ENCODE measurements around the gene CFAP99.

CFAP99 gene

GRCh38 chr4:2393353-2394270 is 25.1 kb upstream of the CFAP99 start:
- ATAC-seq, result no peak
- TF ChIP-seq RARB (CRISPR knock-in tag; IDR thresholded peaks at IDR 0.05) (no peak), ARNTL (CRISPR knock-in tag; IDR thresholded peaks at IDR 0.05; ENCODE audit: borderline replicate concordance, low read depth) (no peak), GLIS3 (CRISPR knock-in tag; IDR thresholded peaks at IDR 0.05) (no peak), ESRRG (CRISPR knock-in tag; IDR thresholded peaks at IDR 0.05) (no peak), PPARA (CRISPR knock-in tag; IDR thresholded peaks at IDR 0.05; ENCODE audit: borderline replicate concordance) (no peak), ZNF8 (CRISPR knock-in tag; IDR thresholded peaks at IDR 0.05) (no peak), CSRNP3 (CRISPR knock-in tag; IDR thresholded peaks at IDR 0.05) (no peak), ZFP3 (CRISPR knock-in tag; IDR thresholded peaks at IDR 0.05) (no peak), OSR1 (CRISPR knock-in tag; IDR thresholded peaks at IDR 0.05) (no peak), BACH2 (CRISPR knock-in tag; IDR thresholded peaks at IDR 0.05; ENCODE audit: borderline replicate concordance) (no peak), ZFP30 (CRISPR knock-in tag; IDR thresholded peaks at IDR 0.05) (no peak), SNAI2 (CRISPR knock-in tag; IDR thresholded peaks at IDR 0.05) (no peak), ZNF70 (CRISPR knock-in tag; IDR thresholded peaks at IDR 0.05) (no peak), CSDC2 (CRISPR knock-in tag; IDR thresholded peaks at IDR 0.05) (no peak)

- ATAC-seq, result no peak
- TF ChIP-seq CSRNP3 (CRISPR knock-in tag; IDR thresholded peaks at IDR 0.05), result no peak
- no peak for TF ChIP-seq CSDC2 (CRISPR knock-in tag; IDR thresholded peaks at IDR 0.05)
- TF ChIP-seq ZC3H10 (CRISPR knock-in tag; IDR thresholded peaks at IDR 0.05), result no peak
- no peak for TF ChIP-seq PPARA (CRISPR knock-in tag; IDR thresholded peaks at IDR 0.05; ENCODE audit: borderline replicate concordance)
- no peak for TF ChIP-seq RARB (CRISPR knock-in tag; IDR thresholded peaks at IDR 0.05)
- TF ChIP-seq OSR1 (CRISPR knock-in tag; IDR thresholded peaks at IDR 0.05), result no peak
- TF ChIP-seq PATZ1 (CRISPR knock-in tag; IDR thresholded peaks at IDR 0.05; ENCODE audit: borderline replicate concordance), result no peak
- no peak for TF ChIP-seq ZNF8 (CRISPR knock-in tag; IDR thresholded peaks at IDR 0.05)
- TF ChIP-seq ESRRG (CRISPR knock-in tag; IDR thresholded peaks at IDR 0.05), result no peak
- no peak for TF ChIP-seq TCF4 (CRISPR knock-in tag; IDR thresholded peaks at IDR 0.05; ENCODE audit: borderline replicate concordance)
- no peak for TF ChIP-seq POU6F1 (CRISPR knock-in tag; IDR thresholded peaks at IDR 0.05; ENCODE audit: borderline replicate concordance, low read depth)
- TF ChIP-seq TSHZ2 (CRISPR knock-in tag; IDR thresholded peaks at IDR 0.05), result no peak
Measured at GRCh38 chr4:2394528-2394927, 24.2 kb upstream of the CFAP99 start.

GRCh38 chr4:2395038-2395437 is 23.7 kb upstream of the CFAP99 start:
- peak; percentile 49; the same call in 2 of the 3 replicates for ATAC-seq
- TF ChIP-seq TOX (CRISPR knock-in tag; IDR thresholded peaks at IDR 0.05; ENCODE audit: borderline replicate concordance) (no peak), ESRRG (CRISPR knock-in tag; IDR thresholded peaks at IDR 0.05) (no peak), SNAI2 (CRISPR knock-in tag; IDR thresholded peaks at IDR 0.05) (no peak), ZNF8 (CRISPR knock-in tag; IDR thresholded peaks at IDR 0.05) (no peak), RARB (CRISPR knock-in tag; IDR thresholded peaks at IDR 0.05) (no peak), BACH2 (CRISPR knock-in tag; IDR thresholded peaks at IDR 0.05; ENCODE audit: borderline replicate concordance) (no peak)

Measured in SK-N-SH treated with all-trans-retinoic acid at 6 μM for 48 hours (cell line).